ENCODE measurements around the gene PRPF40B. TPM values are rescaled to one million over a fixed set of nuclear protein-coding genes. Genes with fewer than 3 reads are reported as not detected.

The PRPF40B gene
- total and polyA plus RNA-seq, 9 of the 15 experiments (the other 6 are each of a cell fraction or from before 2014, with no cell fraction given) = 0.55 to 10.6 (median 4.8) TPM

DNA sequence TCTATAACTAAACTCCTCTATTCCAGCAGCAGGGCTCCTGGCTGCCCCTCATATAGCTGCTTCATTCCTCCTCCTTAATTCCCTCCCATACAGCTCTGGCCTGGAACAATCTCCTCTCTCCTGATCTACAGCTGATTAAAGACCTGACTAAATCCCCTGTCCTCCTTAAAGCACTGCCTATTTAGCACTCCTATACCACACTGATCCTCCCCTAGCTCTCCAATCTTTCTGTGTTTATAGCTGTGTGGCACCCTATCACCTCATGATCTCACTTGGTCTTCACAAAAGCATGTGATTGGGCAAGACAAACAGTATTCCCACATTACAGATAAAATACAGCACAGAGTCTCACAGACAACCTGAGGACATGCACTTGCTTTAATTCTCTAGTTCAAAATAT, 66.4 kb downstream of the PRPF40B start:
- Histone ChIP-seq H3K4me1 (replicated peaks in 1 of 2; ENCODE audit: control insufficient read depth in 2 of 2, insufficient read depth in 2 of 2, low read length in 2 of 2) (peaks cover 0 to 7% of the 10 kb centered on the region in 2 experiments; a peak in 2 of 5 replicates), H3K27me3 (ENCODE audit: control insufficient read depth in 2 of 2, insufficient read depth in 2 of 2, low read length in 2 of 2) (no peaks in the 10 kb centered on the region), H3K4me2 (ENCODE audit: insufficient read depth, low read length) (no peak overlapping the region), H3K36me3 (ENCODE audit: control insufficient read depth, insufficient read depth, low read length) (no peaks in the 10 kb centered on the region), H3K9me3 (replicated peaks; ENCODE audit: control insufficient read depth, insufficient read depth, low read depth, low read length) (no peaks in the 10 kb centered on the region), H3K9ac (ENCODE audit: insufficient read depth in 1 of 2, low read depth in 2 of 2, low read length in 2 of 2) (peak overlapping the region in 1 of 2 experiments; percentile 36; a peak in 1 of 4 replicates), H3K27ac (ENCODE audit: extremely low read depth, low read depth, low read length) (no peak overlapping the region), H2AFZ (ENCODE audit: low read depth, low read length) (no peak overlapping the region), H3K9me1 (ENCODE audit: control insufficient read depth, insufficient read depth, low read length) (no peaks in the 10 kb centered on the region), H3K79me2 (ENCODE audit: control insufficient read depth, insufficient read depth, low read length) (no peaks in the 10 kb centered on the region), H4K20me1 (replicated peaks; ENCODE audit: control insufficient read depth, insufficient read depth, low read length) (no peaks in the 10 kb centered on the region), H3K4me3 (no peak overlapping the region)
- in situ Hi-C loops (cut with MboI) (no loop called here), intact Hi-C loops (cut with micrococcal nuclease) (no loop called here)
- no peak; the same call in 2 of the 3 replicates for ATAC-seq
- CTCF ChIA-PET (ENCODE audit: low intra/inter-chr PET ratio) = no interaction called here
- TF ChIP-seq ETS2 (tag; IDR thresholded peaks at IDR 0.05; ENCODE audit: borderline replicate concordance, poor library complexity, severe bottlenecking) = no peak
- TF ChIP-seq, protein P1, sequence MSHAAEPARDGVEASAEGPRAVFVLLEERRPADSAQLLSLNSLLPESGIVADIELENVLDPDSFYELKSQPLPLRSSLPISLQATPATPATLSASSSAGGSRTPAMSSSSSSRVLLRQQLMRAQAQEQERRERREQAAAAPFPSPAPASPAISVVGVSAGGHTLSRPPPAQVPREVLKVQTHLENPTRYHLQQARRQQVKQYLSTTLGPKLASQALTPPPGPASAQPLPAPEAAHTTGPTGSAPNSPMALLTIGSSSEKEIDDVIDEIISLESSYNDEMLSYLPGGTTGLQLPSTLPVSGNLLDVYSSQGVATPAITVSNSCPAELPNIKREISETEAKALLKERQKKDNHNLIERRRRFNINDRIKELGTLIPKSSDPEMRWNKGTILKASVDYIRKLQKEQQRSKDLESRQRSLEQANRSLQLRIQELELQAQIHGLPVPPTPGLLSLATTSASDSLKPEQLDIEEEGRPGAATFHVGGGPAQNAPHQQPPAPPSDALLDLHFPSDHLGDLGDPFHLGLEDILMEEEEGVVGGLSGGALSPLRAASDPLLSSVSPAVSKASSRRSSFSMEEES (CRISPR knock-in tag; IDR thresholded peaks at IDR 0.05) = no peak
- no peak for TF ChIP-seq GATAD2A (IDR thresholded peaks at IDR 0.05)
- no peak for TF ChIP-seq ZNF79 (CRISPR knock-in tag; IDR thresholded peaks at IDR 0.05; ENCODE audit: low read depth)
- TF ChIP-seq ZNF41 (CRISPR knock-in tag; conservative IDR thresholded peaks at IDR 0.05) = no peak
- TF ChIP-seq CCNT2 (IDR thresholded peaks at IDR 0.05; ENCODE audit: borderline replicate concordance, extremely low read depth, insufficient read length, low read depth, low read length) = no peak
- TF ChIP-seq NCOA6 (IDR thresholded peaks at IDR 0.05) = no peak
- TF ChIP-seq, protein P2, sequence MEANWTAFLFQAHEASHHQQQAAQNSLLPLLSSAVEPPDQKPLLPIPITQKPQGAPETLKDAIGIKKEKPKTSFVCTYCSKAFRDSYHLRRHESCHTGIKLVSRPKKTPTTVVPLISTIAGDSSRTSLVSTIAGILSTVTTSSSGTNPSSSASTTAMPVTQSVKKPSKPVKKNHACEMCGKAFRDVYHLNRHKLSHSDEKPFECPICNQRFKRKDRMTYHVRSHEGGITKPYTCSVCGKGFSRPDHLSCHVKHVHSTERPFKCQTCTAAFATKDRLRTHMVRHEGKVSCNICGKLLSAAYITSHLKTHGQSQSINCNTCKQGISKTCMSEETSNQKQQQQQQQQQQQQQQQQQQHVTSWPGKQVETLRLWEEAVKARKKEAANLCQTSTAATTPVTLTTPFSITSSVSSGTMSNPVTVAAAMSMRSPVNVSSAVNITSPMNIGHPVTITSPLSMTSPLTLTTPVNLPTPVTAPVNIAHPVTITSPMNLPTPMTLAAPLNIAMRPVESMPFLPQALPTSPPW (CRISPR knock-in tag; IDR thresholded peaks at IDR 0.05) = no peak
- TF ChIP-seq POLR2H (tag; IDR thresholded peaks at IDR 0.05; ENCODE audit: low read depth) = no peak
- TF ChIP-seq NR2C1 (IDR thresholded peaks at IDR 0.05) = no peak
- no peak for TF ChIP-seq NR2C1 (tag; IDR thresholded peaks at IDR 0.05)
- TF ChIP-seq, protein P3, sequence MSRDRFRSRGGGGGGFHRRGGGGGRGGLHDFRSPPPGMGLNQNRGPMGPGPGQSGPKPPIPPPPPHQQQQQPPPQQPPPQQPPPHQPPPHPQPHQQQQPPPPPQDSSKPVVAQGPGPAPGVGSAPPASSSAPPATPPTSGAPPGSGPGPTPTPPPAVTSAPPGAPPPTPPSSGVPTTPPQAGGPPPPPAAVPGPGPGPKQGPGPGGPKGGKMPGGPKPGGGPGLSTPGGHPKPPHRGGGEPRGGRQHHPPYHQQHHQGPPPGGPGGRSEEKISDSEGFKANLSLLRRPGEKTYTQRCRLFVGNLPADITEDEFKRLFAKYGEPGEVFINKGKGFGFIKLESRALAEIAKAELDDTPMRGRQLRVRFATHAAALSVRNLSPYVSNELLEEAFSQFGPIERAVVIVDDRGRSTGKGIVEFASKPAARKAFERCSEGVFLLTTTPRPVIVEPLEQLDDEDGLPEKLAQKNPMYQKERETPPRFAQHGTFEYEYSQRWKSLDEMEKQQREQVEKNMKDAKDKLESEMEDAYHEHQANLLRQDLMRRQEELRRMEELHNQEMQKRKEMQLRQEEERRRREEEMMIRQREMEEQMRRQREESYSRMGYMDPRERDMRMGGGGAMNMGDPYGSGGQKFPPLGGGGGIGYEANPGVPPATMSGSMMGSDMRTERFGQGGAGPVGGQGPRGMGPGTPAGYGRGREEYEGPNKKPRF (IDR thresholded peaks at IDR 0.05; ENCODE audit: low read depth, low read length) = no peak
- TF ChIP-seq ZFP30 (CRISPR knock-in tag; IDR thresholded peaks at IDR 0.05; ENCODE audit: borderline replicate concordance) = no peak
- TF ChIP-seq ZNF217 (CRISPR knock-in tag; IDR thresholded peaks at IDR 0.05) = no peak
- BruUV-seq (replicated peaks) = no TSS peak
- no peak for DNase-seq (ENCODE audit: extremely low read depth in 1 of 4, low spot score in 3 of 4)
- POLR2A ChIA-PET = interaction anchor here (0.8 to 3.4 kb wide), 6 partner anchors 9 to 47 kb away, joined by 3 to 26 read pairs (median 5); no protein-coding TSS in a partner anchor
- peak; percentile 6 for FAIRE-seq

All from K562 (cell line).